ENCODE data around the gene PTGIS. TPM values are rescaled to one million over a fixed set of nuclear protein-coding genes. Genes with fewer than 3 reads are reported as not detected.
"Not testable (repeated sequence)": the region's sequence is repeated elsewhere in the genome, so short reads cannot be mapped to it uniquely, and the experiment has no call there.

PTGIS gene
- total RNA-seq: 1.8 and 8.1 TPM in 2 replicates

DNA sequence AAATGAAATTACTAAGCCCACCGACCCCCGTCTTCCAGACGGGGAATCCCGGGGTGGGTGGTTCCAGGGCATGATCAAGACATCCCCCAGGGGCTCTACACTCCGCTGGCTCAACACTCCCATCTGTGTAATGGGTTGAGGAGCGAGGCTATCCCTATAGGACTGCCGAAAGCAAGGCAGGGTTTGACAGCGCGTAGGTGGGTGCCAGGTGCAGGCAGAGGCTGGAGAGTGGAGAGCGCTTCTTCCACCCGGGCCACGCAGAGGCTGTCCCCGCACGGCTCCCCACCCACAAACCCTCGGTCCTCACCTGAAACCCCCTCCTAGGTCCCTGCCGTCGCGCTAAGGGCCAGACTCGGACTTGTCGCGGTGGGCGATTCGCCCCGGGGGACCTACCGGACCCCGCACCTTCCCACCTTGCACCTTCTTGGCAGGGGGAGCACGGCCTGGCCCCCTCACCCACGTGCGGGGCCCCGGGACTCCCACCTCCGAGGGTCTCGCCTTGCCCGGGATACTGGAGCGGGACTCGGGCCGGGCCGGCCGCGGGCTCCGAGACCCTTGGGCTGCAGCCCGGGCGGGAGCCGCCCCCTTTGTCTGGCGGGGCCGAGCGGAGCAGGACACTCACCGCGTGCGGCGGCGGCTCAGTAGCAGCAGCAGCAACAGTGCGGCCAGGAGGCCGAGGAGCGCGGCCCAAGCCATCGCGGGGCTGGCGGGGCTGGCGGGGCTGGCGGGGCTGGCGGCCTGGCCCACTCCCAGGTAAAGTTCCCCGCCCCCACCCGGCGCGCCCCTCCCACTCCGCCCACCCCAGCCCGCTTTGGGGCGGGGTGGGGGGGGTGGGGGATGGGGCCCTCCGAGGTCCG, at the start of gene PTGIS:
Gene PTGIS (minus strand): TSS at position 717 of the 857 bp plus-strand sequence. CDS start 21 bp downstream, at position 696.
- DNase-seq (ENCODE audit: low read depth, low spot score): no peak

DNA sequence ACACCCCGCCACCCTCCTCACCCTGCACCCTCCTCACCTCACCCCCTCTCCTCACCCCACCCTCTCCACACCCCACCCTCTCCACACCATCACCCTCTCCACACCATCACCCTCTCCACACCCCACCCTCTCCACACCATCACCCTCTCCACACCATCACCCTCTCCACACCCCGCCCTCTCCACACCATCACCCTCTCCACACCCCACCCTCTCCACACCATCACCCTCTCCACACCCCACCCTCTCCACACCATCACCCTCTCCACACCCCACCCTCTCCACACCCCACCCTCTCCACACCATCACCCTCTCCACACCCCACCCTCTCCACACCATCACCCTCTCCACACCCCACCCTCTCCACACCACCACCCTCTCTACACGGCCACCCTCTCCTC, 49.5 kb upstream of the PTGIS start:
- DNase-seq (ENCODE audit: low read depth, low spot score): not testable (repeated sequence)

DNA sequence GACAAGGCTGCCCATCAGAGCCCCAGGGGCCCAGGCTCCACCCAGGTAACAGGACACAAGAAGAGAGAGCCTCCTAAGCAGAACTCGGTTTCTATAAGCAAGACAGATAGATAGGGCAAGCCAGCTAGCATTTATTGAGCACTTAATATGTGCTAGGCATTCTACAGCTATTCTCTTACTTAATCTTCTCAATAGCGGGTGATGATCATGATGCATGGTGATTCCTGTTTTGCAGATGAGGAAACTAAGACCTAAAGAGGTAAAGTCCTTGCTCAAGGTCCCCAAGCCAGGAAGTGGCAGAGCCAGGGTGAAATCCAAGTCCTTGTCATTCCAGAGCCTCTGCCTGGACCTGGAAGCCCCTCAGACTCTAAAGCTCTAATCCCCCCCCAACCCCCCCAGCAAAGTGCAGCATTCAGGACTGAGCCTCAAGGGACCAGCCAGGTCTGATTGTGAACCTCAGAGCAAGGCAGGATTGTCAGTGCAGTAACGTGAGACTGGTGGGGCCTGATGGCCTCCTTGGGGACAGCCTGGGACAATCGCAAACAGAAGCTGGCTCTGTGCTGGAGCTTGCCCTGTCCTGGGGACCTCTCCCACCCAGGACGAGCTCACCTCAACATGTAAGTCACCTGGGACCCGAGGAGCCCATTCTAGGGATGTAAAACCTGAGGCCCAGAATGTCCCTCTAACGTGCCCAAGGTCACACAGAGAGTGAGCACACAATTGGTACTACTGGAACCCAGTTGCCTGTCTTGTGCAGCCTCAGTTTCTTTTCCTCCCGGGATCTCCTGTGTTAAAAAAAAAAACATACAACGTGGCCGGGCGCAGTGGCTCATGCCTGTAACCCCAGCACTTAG, 48.4 kb upstream of the PTGIS start:
- no peak for DNase-seq (ENCODE audit: low read depth, low spot score)

DNA sequence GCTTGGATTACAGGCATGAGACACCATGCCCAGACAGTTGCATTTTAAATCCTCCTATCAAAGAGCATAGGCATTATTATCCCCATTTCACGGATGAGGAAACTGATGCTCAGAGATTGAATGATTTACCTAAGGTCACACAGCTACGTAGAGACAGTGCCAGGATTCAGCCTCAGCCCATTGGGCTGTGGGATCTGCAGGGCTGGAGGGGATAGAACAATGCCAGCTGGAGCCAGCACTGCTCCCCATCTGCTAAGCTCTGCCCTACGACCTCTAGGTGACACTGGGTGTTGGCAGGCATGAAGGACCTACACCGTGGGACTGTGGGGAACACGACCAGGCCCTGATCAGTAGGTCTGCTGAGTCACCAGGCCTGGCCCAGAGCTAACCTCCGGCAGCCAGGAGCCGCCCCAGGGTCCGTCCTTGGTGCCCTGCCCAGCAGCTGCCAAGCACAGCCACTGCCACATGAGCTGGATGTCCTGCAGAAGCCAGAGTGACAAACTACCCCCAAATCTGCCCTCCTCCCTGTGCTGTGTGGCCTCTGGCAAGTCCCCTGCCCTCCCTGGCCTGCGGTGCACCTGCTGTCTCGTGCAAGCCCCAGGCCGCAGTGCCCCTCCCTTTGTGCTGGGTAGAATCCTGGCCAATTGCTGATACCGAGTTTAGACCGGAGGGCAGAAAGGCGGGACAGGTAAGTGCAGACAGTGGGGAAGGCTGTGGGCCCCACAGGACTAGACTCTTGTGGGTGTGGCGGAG, 47.6 kb upstream of the PTGIS start:
- no peak for DNase-seq (ENCODE audit: low read depth, low spot score)

DNA sequence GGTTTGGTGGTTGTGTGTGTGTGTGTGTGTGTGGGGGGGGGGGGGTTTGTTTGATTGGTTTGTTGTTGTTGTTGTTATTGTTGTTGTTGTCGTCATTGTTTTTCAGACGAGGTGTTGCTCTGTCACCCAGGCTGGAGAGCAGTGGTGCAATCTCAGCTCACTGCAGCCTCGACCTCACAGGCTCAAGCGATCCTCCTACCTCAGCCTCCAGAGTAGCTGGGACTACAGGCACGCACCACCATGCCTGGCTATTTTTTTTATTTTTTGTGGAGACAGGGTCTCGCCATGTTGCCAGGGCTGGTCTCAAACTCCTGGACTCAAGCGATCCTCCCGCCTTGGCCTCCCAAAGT, 47.1 kb upstream of the PTGIS start:
- not testable (repeated sequence) for DNase-seq (ENCODE audit: low read depth, low spot score)

DNA sequence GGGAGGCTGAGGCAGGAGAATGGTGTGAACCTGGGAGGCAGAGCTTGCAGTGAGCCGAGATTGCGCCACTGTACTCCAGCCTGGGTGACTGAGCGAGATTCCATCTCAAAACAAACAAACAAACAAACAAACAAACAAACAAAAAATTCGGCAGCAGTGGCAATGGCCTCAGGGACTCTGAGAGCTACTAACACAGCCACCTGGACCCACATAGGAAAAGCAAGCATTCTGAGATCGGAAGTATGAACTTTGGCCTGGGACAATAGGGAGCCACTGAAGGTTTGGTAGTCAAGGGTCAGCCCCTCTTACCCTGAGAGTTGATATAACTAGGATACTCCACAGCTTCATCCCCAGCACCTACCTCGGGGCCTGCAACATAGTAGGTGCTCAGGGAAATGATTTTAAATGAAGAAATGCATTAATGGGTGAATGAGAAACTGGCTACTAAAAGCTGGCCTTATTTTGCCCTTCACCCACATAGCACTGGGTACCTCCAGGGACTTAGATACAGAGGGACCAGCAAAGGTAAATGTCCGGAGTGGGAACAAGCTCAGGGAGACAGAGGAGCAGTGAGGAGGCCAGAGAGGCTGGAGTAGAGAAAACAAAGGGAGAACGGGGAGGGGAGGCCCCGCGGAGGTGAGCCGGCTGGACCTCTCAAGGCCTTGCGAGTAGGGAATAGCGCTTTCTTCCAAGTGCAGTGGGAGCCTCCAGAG, 46.6 kb upstream of the PTGIS start:
- DNase-seq (ENCODE audit: low read depth, low spot score): no peak

DNA sequence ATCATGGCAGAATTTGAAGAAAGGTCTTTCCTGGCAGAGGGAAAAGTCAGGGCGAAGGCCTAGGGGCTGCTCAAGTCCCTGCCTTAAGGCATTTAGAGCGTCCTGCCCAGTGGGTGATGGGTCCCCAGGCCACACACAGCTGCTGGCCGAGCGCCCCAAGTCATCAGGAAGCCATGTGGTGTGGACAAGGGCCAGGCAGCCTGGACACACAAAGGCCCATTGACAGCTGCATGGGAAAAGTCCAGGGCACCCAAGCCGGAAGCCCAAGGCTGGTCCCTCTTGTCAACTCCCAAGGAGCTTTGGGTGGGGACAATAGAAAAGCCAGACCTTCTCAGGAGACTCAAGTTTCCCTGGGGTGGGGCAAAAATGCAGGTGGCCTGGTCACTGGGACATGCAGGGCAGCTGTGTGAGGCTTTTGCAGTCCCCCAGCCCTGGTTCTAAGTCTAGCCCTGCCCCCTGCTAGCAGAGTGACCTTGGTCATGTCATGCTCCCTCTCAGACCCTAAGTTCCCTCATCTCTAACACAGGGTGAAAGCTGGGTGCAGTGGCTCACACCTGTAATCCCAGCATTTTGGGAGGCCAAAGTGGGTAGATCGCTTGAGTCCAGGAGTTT, 44.3 kb upstream of the PTGIS start:
- no peak for DNase-seq (ENCODE audit: low read depth, low spot score)

DNA sequence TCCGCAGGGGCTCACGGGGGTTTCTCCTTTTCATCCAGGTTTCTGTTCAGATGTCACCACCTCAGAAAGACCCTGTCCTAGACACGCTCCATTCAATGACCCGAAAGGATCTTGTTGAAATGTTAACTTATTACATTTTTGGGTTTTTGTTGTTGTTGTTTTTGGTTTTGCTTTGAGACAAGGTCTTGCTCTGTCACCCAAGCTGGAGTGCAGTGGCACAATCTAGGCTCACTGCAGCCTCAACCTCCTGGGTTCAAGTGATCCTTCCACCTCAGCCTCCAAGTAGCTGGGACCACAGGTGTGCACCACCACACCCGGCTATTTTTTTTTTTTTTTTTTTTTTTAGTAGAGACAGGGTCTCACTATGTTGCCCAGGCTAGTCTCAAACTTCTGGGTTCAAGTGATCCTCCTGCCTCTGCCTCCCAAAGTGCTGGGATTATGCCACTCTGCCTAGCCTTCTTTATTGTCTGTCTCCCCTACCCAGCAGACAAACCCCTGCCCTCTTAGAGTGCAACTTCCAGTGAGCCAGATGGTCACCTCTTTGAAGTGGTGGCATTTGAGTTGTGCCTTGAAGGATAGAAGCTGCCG, 43.7 kb upstream of the PTGIS start:
- DNase-seq (ENCODE audit: low read depth, low spot score): not testable (repeated sequence)

DNA sequence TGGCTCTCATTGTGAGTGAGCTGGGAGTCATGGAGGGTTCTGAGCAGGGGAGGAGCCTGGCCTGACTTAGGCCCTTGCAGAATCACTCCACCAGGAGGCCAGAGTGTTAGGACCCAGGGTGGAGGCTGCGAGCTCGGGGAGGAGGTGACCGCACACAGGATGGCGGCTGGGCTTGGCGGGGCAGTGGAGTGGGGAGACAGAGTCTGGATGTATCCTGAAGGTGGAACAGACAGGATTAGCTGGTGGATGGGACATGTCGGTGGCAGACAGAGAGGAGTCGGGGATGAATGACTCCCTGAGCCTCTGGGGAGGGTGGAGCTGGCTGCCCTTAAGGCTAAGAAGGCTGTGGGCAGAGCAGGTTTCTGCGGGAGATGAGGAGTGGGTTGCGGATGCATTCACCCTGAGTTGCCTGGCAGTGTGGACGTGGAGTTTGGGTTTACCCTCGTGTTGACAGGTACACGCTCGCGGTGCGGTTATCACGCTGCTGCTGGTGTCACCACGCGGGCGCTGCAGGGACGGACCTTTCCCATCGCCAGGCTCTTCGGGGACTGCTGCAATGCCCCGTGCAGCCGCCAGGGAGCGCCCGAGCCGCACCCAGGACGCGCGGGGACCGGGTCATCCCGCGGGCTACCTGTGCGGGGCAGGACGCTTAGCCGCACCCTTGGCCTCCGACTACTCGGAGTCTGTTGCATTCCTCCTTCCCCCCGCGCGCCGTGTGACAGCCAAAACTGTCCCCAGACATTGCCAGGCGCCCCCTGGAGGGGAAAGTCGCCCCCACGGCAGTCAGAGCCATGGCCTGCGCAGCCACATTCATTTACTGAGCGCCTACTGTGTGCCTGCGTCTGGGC, 43.0 kb upstream of the PTGIS start:
- DNase-seq (ENCODE audit: low read depth, low spot score): no peak

DNA sequence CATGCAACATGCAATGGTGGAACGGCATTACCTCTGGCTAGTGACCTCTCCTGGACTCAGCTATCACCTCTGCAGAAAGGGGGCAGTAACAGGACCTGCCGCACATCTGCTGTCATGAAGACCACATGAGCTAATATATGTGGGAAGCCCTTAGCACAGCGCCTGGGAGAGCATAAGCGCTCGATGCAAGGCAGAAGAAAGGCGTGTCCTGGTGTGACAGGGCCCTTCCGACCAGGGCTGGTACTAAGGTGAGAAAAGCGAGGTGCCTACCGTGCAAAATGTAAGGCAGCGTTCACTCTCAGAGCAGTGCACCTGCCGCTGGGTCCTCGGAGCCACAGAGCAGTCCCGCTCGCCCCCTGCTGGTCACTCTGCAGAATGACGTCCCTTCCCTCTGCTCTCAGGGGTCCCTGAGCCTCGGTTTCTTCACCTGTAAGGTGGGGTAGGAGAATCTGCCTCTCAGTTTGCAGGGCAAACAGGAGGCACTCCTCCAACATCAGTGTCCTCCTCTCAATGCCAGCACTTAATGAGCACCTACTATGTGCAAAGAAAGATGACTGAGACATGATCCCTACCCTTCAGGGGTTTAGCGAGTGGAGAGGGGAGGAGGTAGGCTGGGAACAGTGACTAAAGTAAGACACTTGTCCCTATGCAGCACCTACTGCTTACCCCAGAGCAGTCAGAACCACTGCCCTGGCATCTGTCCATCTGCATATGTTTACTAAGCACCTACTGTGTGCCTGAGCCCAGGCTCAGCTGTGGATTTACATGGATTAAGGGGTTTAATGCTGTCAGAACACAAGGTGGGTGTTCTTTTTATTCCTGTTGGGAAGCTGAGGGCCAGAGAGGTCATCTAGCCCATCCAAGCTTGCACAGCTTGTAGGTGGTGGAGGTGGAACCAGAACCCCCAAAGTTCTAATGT, 41.1 kb upstream of the PTGIS start:
- DNase-seq (ENCODE audit: low read depth, low spot score): no peak

DNA sequence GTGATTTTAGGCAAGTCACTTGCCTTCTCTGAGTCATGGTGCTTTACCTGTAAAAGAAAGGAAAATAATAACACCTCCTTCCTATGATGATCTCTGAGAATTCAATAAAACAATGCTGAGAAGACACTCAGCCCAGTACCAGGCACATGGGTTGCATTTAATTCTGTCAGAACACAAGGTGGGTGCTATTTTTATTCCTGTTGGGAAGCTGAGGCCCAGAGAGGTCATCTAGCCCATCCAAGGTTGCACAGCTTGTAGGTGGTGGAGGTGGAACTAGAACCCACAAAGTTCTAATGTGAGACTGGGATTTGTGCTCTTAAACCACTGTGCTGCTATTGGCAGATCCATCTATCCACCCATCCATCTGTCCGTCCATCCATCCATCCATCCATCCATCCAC, 39.6 kb upstream of the PTGIS start:
- DNase-seq (ENCODE audit: low read depth, low spot score): no peak

DNA sequence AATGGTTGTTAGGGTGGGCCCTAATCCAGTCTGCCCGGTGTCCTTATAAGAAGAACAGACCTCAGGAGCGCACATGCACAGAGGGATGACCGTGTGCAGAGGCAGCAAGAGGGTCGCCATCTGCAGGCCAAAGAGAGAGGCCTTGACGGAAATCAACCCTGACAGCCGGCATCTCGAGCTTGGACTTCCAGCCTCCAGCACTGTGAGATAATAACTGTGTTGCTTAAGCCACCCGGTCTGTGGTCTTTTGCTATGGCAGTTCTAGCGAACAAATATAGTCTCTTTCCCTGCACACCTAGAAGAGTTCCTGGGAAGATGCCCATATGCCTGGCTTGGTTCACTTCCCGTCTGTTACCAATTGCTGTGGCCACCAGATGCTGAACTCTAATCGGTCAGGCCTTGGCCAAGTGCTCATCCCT, 35.3 kb upstream of the PTGIS start:
- no peak for DNase-seq (ENCODE audit: low read depth, low spot score)

DNA sequence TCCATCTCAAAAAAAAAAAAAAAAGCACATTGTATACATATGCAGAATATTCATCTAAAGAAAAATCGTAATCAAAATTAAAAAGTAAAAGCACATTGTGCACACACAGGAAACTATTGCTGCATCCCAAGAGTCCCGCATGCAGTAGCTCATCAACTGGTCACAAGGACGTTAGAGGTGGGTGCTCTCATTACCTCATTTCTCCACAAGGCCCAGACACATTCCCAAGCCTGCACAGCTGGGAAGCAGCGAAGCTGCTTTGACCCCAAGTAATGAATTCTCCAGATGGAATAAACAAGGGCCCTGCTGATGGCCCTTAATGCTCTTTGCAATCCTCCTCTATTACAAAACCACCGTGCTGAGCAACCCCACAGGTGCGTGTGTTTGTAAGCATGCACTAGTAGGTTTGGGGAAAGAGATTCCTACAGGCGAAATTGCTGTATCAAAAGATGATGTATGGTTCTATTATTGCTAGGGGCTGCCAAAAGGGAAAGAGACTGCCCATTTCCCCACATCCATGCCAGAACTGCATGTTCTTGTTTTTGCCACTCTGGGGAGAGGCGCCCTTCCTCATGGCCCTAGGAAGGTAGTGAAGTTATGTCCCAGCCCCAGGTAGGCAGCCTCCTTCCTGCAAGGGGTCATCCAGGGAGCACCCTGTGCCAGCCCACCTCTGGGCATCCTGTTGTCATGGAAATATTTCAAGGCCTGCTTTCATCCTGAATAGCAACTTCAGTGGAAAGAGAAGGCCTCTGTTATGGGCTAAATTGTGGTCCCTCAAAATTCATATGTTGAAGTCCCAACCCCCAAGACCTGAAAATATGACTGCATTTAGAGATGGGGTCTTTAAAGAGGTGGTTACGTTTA, 34.6 kb upstream of the PTGIS start:
- DNase-seq (ENCODE audit: low read depth, low spot score): no peak

DNA sequence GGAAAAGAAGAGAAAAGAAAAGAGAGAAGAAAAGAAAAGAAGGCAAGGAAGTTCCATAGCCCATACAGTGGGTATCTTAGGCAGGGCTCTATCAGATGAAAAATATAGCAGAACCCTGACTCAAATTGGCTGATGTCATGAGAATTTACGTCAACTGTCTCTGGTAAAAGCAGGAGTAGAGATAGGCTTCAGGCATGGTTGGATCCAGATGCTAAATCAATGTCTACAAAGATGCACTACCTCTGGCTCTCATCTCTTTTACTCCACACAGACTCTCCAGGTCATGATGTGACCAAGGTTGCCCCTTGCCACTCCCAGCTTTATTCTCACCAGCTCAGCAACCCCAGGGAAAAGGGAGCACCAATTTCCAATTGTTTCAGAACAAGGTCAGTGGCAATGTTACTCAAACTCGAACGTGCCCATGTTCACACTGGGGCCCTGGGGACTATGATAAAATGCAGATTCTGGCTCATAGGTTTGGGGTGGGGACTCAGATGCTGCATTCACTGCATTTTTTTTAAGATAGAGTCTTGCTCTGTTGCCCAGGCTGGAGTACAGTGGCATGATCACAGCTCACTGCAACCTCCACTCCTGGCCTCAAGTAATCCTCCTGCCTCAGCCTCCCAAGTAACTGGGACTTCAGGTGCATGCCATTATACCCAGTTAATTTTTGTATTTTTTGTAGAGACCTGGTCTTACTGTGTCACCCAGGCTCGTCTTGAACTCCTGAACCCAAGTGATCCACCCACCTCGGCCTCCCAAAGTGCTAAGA, 33.4 kb upstream of the PTGIS start:
- no peak for DNase-seq (ENCODE audit: low read depth, low spot score)

DNA sequence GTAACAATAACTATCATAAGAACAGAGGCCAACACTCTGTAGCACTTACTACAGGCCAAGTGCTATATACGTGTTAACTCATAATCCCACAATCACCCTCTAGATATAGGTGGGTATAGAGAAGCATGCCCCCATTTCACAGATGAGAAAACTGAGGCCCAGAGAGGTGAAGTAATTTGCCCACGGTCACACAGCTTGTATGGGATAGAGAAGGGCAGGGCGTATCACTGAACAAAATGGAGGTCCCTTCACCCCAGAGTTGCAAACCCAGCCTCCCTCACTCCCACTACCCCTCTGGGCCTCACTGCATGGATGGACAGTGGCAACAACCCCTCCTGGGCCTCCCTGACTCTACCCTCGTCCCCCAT, 31.8 kb upstream of the PTGIS start:
- no peak for DNase-seq (ENCODE audit: low read depth, low spot score)

DNA sequence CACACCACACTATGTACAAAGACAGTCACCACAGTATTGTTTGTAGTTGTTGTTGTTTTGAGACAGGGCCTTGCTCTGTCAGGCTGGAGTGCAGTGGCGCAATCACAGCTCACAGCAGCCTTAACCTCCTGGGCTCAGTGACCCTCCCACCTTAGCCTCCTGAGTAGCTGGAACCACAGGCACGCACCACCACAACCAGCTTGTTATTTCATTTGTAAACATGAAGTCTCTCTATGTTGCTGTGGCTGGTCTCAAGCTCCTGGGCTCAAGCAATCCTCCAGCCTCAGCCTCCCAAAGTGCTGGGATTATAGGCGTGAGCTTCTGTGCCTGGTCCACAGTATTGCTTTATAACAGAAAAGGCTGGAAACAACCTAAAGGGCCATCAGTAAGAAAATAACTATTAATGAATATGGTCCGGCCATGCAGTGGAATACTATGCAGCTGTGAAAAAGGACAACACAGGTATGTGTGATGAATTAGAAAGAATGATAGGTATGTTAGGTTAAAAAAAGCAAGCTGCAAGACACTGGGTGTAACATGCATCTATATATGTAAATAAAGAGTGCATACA, 30.0 kb upstream of the PTGIS start:
- no peak for DNase-seq (ENCODE audit: low read depth, low spot score)
